Osteocyte (in vitro differentiated cells): Measurements from ENCODE around the gene ADIPOQ. TPM values are rescaled to one million over a fixed set of nuclear protein-coding genes. Genes with fewer than 3 reads are reported as not detected.

Experiments
- DNase-seq: peaks from one replicate; pipeline ENCODE4 v3.0.0; 2021; ENCODE audit warnings: mixed read lengths; ENCODE audit not compliant: unreplicated experiment; ENCODE audit errors: extremely low spot score
- H3K27ac Mint-ChIP-seq: one replicate; pipeline ENCODE4 v1.8.0; 2021; ENCODE audit warnings: mild to moderate bottlenecking, mixed read lengths; ENCODE audit not compliant: unreplicated experiment
- H3K27me3 Mint-ChIP-seq: one replicate; pipeline ENCODE4 v1.8.0; 2021; ENCODE audit warnings: mixed read lengths; ENCODE audit not compliant: unreplicated experiment
- H3K36me3 Mint-ChIP-seq: one replicate; pipeline ENCODE4 v1.8.0; 2021; ENCODE audit warnings: mixed read lengths; ENCODE audit not compliant: unreplicated experiment
- H3K4me1 Mint-ChIP-seq: one replicate; pipeline ENCODE4 v1.8.0; 2021; ENCODE audit warnings: mixed read lengths; ENCODE audit not compliant: unreplicated experiment
- H3K4me3 Mint-ChIP-seq: one replicate; pipeline ENCODE4 v1.8.0; 2021; ENCODE audit warnings: mild to moderate bottlenecking, moderate library complexity, mixed read lengths; ENCODE audit not compliant: unreplicated experiment
- H3K9me3 Mint-ChIP-seq: one replicate; pipeline ENCODE4 v1.8.0; 2021; ENCODE audit warnings: mixed read lengths; ENCODE audit not compliant: unreplicated experiment
- CTCF ChIP-seq: fragments of 200-600 bp; sonication (generic); IDR thresholded peaks from 2 replicates; pipeline ENCODE4 v1.5.0; 2021; ENCODE audit warnings: antibody characterized with exemption, mild to moderate bottlenecking, moderate library complexity
- total RNA-seq: library from RNA; stranded (reverse); gene quantifications from 2 replicates; pipeline ENCODE4 v1.2.1, GENCODE V29; 2021

Gene ADIPOQ
- total RNA-seq, 1 donor from 2014 or later, result not detected

- H3K4me1 Mint-ChIP-seq, result peaks cover 52% of the 10 kb centered on the region
- H3K9me3 Mint-ChIP-seq, result no peaks in the 10 kb centered on the region
- H3K4me3 Mint-ChIP-seq, result no peak overlapping the region
- H3K27me3 Mint-ChIP-seq, result peaks cover 4% of the 10 kb centered on the region
- no peaks in the 10 kb centered on the region for H3K36me3 Mint-ChIP-seq
- H3K27ac Mint-ChIP-seq, result peak overlapping the region; percentile 93
- TF ChIP-seq CTCF, result no peak
- DNase-seq, result no peak
Measured at GRCh38 chr3:186823386-186823785, 19.1 kb upstream of the ADIPOQ start.

DNA sequence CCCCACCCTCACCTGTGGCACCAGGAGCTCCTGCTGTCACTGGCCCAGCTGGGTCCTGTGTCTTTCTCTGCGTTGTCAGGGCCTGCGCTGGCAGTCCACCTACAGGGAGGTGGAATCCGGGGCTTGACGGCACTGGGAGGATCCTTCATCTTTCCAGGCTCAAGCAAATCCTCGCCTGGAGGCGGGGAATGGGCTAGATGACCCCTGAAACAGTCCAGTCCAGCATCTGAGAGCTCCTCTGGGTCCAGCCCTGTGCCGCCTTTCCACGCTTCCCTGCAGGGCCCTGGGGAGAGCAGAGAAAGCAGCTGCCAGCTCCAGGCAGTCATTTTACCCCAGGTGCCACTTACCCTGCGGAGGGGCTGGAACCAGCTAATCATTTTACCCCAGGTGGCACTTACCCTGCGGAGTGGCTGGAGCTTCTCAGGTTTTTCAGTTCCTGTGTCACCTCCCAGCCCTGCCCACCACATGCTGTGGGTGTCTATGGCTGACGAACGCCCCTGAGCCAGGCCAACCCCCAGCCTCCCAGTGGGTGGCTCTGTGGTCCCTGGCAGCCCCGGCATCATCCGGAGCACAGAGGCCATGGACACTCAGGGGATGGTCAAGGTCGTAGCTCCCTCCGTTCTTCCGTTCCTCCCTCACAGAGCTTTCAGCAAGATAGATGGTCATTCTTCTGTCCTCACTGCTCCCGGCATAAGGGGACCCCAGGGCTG lies 17.9 kb upstream of the ADIPOQ start:
- H3K27ac Mint-ChIP-seq, result peak overlapping the region; percentile 27
- no peaks in the 10 kb centered on the region for H3K36me3 Mint-ChIP-seq
- peak overlapping the region; percentile 35 for H3K4me3 Mint-ChIP-seq
- peaks cover 13% of the 10 kb centered on the region for H3K27me3 Mint-ChIP-seq
- H3K9me3 Mint-ChIP-seq, result no peaks in the 10 kb centered on the region
- DNase-seq, result no peak
- peaks cover 52% of the 10 kb centered on the region for H3K4me1 Mint-ChIP-seq
- TF ChIP-seq CTCF, result no peak

GRCh38 chr3:186825294-186825821 lies 17.2 kb upstream of the ADIPOQ start:
- Mint-ChIP-seq H3K9me3 (no peaks in the 10 kb centered on the region), H3K36me3 (no peaks in the 10 kb centered on the region), H3K4me3 (peak overlapping the region; percentile 35), H3K27me3 (peaks cover 21% of the 10 kb centered on the region), H3K27ac (no peak overlapping the region), H3K4me1 (peaks cover 52% of the 10 kb centered on the region)
- TF ChIP-seq CTCF, result no peak
- no peak for DNase-seq

GRCh38 chr3:186825872-186826409 lies 16.6 kb upstream of the ADIPOQ start:
- Mint-ChIP-seq H3K36me3 (no peaks in the 10 kb centered on the region), H3K27me3 (peaks cover 26% of the 10 kb centered on the region), H3K4me1 (peaks cover 52% of the 10 kb centered on the region), H3K9me3 (no peaks in the 10 kb centered on the region), H3K4me3 (peak overlapping the region; percentile 69), H3K27ac (no peak overlapping the region)
- TF ChIP-seq CTCF, result no peak
- DNase-seq, result no peak

DNA sequence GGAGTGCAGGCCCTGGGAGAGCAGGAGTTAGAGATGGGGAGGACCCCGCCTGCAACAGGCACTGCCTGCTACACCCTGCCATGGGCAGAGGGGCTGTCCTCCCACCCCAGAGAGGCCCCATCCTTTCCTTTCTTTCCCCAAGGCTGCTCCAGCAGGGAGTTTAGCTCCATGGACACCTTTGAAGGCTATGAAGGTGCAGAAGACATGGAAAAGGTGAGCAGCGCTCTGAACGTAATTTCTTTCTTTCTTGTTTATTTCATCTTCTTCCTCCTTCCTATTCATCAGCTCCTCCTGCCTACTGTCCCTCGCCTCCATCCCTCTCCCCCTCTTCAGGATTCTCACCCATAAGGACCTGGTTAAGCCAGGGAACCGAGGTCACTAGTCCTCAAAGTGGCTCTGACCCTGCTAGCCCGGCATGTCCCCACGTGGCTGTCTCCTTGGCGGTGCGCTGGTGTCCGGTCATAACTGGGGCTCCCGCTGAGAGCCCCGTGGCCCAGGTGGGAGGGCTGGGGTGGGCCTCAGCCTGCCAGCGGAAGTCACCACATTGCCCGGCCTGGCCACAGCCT lies 16.0 kb upstream of the ADIPOQ start:
- no peaks in the 10 kb centered on the region for H3K9me3 Mint-ChIP-seq
- peak overlapping the region; percentile 69 for H3K4me3 Mint-ChIP-seq
- no peaks in the 10 kb centered on the region for H3K36me3 Mint-ChIP-seq
- H3K27me3 Mint-ChIP-seq, result peaks cover 31% of the 10 kb centered on the region
- H3K4me1 Mint-ChIP-seq, result peaks cover 49% of the 10 kb centered on the region
- TF ChIP-seq CTCF, result no peak
- no peak overlapping the region for H3K27ac Mint-ChIP-seq
- no peak for DNase-seq
